ENCODE measurements around the gene KRTAP4-11.
"Not testable (repeated sequence)": the region's sequence is repeated elsewhere in the genome, so short reads cannot be mapped to it uniquely, and the experiment has no call there.

The KRTAP4-11 gene

DNA sequence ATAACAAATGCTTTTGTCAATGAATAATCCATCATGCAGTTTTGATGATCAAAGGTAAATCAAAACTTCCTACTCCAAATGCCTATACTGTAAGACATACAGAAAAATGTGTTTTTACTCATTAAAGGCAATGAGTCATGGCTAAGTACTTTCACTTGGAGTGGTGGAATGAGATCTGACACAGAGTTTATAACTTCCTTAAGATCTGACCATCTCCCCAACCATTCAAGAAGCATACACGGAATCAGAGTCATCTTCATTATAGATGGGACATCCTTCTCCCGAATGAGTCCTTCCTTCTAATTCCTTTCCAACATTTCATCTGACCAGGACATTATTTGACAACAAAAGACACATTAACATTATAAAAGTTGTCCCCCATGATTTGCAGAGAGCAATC lies 34.7 kb downstream of the KRTAP4-11 start:
- not testable (repeated sequence) for DNase-seq

DNA sequence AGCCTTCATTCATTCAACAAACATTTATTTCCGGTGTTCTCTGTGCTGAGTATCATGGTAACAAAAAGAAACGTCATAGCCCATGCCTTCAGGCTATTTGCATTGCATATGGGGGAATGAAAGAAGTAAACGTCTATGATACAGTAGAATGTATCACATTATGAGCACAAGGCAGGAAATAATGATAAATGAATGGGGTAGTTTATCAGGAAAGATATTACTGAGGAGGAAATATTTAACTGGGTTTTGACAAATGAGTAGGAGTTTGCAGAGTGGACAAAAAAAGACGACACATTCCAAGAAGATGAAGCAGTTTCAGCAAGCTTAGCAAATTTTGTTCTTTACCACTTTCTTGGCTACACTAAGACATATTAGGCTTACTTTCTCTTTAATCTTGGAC lies 35.5 kb downstream of the KRTAP4-11 start:
- no peak for DNase-seq

DNA sequence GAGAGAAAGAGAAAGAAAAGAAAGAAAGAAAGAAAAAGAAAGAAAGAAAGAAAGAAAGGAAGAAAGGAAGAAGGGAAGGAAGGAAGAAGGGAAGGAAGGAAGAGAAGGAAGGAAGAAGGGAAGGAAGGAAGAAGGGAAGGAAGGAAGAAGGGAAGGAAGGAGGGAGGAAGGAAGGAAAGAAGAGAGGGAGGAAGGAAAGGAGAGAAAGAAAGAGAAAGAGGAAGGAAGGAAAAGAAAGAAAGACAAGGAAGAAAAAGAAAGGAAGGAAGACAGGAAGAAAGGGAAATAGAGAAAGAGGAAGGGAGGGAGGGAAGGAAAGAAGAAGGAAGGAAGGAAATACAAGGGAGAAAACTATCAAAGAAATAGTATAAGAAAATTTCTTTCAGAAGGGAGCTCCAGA lies 41.4 kb downstream of the KRTAP4-11 start:
- DNase-seq = no peak

DNA sequence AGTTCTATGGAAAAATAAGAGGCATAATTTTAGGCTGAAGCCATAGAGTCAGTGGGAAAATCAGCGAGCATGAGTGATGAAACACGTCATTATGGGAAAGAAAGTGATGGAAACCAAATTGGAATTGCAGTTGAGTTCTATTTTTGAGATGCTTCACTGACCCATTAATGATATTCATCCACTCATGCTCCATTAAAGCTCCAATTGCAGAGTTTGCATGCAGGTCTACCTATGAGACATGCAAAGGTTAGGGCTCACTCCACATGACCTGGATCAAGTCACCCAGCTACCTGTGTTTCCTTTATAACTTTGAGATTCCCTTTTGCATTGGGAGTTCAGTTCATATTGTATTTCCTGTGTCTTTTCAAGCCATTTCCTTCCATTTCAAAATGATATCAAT lies 44.5 kb downstream of the KRTAP4-11 start:
- no peak for DNase-seq

DNA sequence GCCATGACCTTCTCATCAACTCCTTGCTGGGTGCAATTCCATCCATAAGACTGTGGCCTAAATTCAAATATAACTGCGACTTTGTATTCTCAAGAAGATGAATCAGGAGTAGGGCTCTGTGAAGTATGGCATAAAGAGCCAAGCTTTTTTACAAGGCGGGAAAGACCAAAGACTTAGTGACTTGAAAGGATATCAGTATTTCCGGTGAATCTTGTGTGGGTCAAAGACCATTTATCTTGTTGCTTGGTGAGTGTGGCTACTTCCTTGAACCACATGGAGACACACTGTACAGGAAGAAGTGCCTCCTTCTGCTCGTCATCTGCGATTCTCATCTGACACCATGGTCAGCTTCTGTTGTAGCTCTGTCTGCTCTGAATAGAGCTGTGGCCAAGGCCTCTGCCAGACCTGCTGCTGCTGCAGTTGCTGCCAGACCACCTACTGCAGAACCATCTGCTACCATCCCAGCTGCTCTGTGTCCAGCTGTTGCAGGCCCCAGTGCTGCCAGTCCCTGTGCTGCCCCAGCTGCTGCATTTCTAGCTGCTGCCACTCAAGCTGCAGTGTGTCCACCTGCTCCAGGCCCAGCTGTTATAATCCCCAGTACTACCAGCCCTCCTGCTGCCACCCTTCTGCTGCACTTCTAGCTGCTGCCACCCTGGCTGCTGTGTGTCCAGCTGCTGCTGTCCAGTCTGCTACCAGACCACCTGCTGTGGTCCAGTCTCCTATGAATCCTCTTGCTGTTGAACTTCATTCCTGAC lies 46.4 kb downstream of the KRTAP4-11 start:
- DNase-seq = no peak

DNA sequence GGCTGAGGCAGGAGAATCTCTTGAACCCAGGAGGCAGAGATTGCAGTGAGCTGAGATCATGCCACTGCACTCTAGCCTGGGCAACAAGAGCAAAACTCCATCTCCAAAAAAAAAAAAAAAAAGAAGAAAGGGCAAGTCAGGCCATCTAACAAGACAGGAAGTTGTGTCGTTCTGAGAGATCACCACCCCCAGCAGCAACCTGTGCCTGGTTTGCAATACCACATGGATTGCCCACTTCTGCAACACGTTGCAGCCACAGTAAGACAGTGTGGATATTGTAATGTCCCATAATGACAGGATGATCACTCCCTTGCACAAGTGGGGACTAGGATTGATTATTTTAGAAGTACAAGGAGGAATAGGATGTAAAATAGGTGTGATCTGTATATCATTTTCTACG lies 49.1 kb downstream of the KRTAP4-11 start:
- no peak for DNase-seq

DNA sequence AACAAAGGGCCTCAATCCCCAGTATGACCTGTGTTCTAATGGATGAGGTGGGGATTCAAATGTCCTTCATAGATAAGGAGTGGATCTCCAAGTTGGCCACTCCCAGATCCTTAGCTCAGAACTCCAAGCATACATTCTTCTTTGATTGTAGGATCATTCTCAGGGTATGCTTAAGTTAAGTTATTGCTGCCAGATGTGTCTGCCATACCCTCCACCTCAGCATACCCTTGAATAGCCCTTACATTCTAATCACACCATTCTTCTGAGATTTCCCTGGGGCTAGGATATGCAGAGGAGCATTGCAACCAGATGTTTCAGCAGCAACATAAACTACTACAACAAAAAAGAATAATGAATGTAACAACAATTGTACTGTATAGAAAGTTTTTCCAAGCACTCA lies 50.9 kb downstream of the KRTAP4-11 start:
- no peak for DNase-seq

Data from activated naive CD4-positive, alpha-beta T cell (primary cell).